ENCODE measurements around the gene USP49.
"Not testable (repeated sequence)": the region's sequence is repeated elsewhere in the genome, so short reads cannot be mapped to it uniquely, and the experiment has no call there.

The USP49 gene

DNA sequence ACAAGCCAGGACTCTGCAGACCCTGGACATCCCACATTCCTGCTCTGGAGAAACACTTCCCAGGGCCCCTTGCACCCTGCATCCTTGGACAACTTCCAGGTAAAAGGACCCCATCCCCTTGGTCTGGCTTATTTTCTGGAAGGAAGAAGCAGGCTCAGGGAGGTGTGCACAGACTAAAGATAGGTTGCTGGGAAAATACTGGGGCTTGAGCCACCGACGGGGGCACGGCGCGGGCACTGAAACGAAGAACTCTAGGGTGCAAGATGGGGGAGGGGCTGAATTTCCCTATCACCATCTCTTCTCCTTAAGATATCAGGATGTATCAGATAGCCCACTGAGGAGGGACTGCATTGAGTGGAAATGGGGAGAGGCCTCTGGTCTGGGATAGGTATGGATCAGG, 116.3 kb downstream of the USP49 start:
- no peak for DNase-seq

DNA sequence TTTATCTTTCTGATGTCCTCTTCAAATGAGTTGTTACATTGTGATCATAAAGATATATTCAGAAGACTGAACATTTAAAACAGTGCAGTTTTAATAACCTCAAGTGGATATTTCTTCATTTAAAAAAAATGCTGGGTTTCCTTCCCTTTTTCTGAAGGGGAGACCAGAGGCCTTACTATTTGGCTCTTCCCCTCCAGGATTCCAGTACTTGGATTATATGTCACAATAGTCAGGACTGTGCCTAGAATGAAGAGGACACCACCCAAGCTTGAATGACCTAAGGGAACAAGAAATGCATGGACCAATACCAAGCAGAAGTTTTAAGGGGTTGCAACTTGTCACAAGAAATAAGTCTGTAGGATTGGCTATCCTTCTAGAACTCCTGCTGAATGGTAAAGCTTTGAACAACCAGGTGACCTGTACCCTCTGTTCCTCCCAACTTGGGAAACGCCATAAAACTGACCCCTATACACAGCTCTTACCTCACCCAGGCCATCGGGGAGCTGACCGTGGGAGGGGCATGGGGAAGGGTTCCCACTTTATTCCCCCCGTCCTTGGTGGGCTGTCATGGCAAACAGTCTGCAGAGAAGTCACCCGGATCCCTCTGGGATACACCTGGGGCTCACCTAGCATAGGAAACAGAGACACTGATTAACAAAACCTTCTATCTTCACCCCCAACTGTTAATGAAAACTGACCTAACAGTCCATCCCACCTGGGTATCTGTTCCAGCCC, 117.5 kb downstream of the USP49 start:
- DNase-seq, result no peak

DNA sequence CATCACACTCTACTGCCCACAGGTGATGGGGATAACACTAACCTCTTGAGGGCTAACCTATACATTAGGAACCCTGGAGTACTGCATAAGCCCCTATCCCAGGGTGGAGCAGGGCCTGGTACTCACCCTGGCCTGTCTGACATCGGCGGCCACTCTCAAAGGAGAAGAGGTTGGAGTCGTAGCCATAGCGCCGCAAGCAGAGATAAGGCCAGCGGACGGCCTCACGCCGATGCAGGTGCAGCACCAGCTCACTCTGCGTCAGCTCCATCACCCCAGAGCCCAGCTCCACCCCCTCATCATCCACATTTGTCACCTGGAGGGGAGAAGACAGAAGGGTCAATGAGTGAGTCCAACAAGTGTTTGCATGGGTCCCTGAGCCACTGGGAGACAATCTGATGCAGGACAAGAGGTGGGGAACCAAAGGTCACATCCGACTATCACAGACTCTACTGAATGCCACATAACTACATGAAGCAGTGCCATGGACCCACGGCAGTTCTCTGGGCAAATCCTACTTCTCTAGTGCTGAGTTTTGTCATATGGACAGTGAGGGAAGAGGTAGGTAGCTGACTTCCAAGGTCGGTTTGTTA, 119.8 kb downstream of the USP49 start:
- no peak for DNase-seq

DNA sequence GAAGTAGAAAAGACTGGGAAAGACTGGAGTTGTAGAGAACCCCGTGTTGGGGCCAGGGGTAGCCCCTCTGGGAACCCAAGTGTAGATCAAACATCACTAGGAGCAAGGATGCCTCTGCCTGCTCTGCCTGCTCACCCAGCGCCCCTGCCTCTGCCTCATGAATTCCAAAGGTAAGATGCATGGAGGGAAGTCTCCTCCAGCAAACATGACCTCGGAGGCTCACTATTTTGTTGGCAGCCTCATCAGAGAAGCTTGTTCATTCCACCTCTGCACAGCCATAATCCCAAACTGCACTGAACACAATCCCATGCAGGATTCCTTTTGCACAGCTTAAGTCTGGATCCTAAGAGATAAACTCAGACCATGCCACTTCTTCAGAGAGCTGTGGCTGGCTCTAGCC, 120.3 kb downstream of the USP49 start:
- DNase-seq, result no peak

DNA sequence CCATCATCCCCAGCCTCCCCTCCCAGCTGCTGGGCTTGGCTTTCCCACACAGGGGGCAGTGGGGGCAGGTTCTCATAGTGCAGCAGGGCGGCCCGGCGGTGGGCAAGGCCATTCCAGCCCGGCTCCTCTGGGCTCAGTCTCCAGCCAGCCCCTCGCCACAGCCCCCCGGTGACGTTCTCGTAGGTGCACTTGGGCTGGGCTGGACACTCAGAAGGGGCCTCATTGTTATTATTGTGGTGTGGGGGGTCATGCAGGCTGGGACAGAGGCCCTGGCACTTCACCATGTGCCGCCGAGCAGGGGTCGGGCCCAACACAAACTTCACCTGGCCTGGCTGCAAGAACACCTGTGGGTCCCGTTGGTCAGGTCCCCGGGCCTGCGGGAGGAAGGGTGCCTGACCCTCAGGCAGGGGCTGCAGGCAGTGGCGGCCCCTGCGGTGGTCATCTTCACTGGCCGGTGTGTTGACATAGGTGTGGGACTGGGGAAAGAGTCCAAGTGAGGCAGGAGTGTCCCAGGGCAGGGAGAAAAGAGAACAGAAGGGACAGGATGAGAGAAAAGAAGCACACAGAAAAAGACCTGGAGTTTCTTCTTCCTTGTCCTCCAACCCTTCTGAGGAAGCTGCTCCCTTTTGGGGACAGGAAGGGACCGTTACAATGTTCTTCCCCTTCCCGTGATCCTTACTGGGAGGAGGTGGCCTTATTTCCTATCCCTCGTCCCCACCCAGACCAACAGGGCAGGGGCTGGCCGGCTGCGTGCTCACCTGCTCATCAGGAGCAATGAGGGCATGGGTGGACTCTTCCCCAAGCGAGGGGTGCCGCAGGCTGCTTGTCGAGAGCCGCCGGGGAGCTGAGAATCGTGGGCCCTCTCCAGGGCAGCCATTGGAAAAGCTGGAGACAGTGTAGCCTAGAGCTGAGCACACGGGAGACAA, 123.9 kb downstream of the USP49 start:
- no peak for DNase-seq

DNA sequence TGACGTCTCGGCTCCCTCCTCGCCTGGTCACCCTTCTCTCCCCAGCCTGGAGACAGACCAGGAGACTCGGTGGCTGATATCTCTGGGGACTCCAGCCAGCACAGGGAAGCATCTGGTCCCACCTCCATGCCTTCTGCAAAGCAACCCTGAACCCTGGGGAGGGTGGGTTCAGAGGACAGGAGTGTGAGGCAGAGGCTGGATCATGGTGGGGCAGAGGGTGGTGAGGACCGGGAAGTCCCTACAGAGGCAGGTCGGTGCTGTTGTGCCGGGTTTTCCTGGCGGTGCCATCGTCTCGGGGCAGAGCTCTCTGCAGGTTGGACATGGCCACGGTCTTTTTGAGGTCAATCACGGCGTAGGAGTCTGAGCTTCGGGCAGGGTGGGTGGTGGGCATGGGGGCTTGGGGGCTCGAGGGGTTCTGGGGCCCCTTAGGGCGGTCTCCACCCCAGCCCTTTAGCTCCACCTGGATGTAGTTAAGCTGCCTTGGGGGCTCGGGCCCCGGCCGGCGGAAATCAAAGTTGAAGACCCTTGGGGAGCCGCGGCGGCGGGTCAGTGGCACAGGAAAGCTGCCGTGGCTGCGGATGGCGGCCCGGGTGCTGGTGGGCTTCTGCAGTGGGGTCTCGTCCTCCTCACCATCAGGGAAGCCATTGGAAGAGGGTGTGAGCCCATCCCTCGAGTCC, 124.7 kb downstream of the USP49 start:
- DNase-seq, result no peak

DNA sequence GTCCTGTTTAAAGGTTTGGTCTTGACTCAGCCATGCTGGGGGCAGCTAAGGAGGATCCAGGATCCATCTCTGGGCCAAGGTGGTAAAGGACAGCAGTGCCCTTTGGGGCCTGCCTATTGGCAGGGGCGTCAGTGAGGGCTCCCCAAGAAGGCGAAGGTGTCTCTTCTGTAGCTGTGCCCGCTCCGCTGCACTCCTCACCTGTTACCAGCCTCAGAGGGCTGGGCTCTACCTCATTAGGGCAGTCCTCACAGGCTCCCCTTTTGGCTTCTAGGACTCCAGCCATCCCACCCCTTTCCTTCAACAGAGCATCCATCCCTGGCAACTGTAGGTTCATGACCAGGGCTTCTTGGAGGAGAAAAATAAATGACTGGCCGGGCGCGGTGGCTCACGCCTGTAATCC, 125.8 kb downstream of the USP49 start:
- DNase-seq, result no peak

DNA sequence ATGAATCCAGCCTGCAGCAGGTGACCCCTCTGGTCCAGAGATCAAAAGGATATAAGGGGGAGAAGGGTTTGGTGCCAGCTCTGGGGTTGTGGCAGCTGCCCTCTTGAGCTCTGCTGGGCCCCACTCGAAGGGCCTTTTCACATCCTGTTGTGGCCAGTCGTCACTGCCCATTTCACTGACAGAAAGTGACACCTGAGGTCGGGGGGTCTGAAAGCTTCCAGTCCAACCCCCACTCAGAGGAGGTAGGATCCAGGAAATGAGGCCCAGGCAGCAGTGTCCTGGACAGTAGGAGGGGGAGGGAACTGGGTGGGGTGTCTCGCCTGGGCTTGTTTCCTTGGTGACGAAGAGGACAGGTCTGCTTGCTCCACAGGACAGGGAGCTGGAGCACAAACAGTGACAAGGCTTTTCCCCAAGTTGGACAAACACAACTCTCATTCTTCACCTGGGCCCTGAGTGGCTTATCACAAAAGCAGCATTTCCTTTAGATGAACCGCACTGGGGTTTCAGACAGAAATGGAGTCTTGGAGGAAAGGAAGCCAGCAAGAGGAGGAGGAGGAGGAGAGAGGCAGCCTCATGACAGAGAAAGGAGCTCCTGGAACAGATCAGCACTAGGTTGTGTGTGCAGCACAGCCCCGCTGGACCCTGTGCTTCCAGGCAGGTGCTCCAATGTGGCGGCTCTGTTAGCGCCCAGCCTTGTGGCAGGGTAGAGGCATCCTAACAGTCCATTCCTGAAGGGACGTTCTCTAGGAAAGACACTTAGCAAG, 126.4 kb downstream of the USP49 start:
- no peak for DNase-seq

DNA sequence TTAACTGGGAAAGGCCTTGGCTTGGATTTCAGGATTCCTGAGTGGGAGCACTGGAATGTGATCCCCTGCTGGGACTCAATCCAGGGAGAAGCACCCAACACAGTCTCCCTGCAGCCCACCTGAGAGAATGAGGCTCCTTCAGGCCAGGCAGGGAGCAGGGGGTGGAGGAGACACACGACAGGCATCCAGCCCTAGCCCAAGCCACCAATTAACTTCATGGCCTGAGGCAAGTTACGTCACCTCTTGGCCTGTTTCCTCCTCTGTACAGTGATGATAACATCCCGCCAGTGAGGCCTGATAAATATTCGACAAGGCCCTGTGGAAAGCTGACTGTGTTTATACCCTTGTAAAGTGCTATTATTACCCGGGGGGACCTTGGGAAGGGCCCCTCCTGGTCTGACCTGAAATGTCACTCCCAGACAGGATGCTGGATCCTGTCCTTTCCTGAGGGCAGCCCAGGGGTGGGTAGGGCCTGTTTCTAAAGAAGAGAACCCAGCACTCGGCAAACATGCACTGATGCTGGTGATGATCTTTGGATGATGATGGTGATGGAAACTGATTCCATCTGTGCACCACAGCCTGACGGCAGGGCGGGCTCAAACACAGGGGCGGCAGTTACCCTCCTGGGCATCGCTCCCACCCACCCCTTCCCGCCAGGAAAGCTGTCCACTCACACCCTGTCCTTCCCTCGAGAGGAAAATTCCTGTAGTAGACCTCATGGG, 127.9 kb downstream of the USP49 start:
- DNase-seq, result no peak

DNA sequence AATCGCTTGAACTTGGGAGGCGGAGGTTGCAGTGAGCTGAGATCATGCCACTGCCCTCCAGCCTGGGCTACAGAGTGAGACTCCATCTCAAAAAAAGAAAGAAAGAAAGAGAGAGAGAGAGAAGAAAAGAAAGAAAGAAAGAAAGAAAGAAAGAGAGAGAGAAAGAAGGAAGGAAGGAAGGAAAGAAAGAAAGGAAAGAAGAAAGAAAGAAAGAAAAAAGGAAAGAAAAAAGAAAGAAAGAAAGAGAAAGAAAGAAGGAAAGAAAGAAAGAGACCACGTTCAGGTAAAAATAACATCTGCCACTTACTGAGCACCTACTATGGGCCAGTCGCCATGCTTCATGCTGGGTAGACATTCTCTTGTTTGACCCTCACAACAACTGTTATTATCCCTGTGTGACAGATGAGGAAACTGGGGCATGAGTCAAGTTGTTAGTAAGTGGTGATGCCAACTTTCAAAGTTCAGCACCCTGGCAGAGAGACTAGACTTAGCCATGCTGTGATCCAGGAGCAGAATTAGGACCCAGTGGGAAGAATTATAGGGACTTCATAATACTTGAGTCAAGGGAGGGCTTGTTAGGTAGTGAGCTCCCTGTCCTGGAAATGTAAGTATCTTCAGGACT, 129.0 kb downstream of the USP49 start:
- not testable (repeated sequence) for DNase-seq

DNA sequence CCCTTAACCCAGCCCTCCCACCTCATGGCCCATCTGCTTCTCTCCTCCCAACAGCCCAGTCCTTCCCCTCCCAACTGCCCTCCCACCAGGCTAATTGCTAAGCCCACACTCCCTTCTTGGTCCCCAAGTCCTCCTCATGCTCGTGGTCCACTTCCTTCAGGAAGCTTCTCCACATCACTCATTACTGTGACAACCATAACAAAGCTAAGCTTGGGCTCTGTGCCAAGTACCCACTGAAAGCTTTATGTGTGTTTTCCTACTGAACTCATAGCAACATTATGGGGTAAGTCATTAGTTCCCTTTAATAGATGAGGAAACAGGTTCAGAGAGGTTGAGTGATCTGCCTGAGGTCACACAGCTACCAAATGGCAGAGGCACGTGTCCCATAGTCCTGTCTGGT, 131.7 kb downstream of the USP49 start:
- DNase-seq, result no peak

DNA sequence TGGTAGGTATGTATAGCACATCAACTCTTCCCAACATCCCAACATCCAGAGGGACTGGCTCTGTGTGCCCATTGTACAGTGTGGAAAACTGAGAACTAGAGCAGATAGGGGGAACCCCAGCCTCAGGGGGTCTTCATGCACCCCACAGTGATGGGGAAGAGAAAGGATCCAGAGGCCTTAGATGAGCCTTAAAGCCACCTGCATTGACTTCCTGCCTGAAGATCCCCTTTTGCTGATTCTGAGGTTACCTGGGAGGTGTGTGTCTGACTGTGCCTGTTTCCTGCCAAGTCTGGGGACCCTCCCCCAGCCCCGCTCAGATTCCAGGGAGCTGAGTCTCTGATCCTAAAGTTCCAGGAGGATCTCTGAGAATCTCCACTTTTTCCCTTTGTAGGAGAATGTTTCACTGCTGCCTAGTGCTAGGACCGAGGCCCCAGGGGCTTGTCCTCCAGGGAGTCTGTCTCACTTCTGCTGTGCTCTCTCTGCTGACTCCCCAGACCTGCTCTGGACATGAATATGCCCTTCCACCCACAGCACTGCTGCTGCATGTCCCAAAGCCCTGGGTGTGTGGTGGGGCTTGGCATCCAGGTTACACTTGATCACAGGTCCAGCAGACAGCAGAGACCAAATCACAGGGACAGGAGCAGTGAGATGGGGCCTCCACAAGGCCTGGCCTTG, 135.1 kb downstream of the USP49 start:
- DNase-seq, result no peak

DNA sequence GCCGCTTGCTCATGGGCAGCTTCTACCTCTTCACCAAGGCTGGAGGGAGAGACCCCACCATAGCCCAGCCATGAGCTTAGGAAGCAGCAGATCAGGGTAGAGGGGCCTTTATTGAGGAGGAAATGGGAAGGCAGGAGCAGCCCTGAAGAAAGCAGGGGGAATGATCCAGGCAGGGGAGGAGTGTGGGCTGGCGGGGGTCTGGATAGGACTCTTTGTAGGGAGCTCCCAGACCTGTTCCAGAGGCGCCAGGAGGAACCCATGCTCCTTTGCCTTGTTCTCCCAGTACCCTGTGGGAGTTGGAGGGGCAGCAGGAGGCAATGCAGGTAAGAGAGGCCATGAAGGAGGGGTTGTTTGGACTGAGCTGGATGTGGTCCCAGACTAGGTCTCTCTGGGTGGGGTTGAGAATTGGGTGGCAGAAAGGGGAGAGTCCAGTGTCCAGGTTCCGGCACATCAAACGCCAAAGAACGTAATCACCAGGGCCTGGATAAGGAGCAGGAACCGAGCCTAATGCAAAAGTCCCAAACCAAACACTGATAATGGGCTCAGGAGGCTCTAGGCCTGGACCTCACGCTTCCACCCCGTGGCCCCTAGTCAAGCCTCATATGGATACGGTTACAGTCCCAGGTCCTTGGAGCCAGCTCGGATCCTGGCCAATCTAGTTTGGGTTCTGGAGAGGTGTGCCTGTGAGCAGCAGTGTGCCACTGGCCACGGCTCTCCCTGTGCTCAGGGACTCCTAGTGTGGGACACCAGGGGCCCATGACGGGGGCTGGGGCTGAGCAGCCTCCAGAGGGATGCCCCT, 135.9 kb downstream of the USP49 start:
- DNase-seq, result no peak

DNA sequence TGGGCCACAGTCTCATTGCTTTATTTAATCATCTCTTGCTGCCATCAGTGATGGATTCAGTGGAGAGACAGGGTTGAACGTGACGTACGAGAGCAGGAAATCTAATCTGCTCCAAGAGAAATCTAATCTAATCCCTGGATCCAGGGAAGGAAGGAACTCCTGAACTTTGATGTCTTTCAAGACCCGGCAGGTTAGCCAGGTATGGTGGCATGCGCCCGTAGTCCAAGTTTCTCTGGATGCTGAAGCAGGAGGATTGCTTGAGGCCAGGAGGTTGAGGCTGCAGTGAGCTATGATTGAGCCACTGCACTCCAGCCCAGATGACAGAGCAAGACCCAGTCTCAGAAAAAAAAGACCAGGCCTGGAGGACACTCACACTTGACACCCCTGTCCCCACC, 136.5 kb downstream of the USP49 start:
- DNase-seq, result no peak

DNA sequence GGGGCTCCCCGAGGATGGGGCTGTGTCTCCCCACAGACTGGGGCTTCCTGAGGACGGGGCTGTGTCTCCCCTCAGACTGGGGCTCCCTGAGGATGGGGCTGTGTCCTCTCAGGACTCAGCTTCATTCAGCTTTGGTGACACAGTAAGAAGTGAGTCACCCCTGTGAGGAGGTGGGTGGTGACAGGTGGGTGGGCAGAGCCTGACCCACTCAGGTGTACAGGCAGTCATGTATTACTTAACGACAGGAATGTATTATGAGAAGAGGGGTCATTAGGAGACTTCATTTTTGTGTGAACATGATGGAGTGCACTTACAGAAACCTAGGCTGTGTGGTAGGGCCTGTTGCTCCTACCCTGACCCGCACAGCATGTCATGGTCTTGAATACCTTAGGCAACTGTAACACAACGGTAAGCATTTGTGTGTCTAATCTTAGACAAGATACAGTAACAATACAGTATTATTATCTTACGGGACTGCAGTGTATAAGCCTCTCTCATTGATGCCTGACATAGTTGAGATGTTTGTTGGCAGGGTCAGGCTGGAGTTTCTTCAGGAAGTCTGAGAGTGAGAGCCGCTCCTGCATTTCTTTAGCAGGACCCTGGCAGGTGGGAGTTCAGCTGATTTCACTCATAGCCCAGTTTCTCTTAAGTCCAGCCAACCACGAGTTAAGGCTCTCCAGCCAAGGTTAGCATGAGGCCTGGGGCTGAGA, 137.1 kb downstream of the USP49 start:
- DNase-seq, result no peak

DNA sequence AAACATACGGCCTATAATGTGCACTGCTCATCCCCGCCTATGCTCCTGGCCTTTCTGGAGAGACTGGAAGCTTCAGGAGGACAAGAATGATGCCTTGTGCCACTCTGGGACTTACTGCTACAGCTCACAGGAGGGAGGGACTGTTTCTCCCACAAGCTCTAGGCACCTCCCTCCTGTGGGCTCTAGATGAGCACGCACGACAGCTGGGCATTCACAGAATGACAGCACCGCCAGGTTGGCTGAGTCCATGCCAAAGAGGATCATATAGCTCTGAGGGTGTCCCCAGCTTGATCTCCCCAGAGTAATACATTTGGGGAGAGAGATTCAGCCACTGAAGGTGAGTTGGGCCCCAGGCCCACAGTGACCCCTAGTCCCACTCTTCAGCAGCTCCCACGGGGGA, 137.9 kb downstream of the USP49 start:
- DNase-seq, result no peak

DNA sequence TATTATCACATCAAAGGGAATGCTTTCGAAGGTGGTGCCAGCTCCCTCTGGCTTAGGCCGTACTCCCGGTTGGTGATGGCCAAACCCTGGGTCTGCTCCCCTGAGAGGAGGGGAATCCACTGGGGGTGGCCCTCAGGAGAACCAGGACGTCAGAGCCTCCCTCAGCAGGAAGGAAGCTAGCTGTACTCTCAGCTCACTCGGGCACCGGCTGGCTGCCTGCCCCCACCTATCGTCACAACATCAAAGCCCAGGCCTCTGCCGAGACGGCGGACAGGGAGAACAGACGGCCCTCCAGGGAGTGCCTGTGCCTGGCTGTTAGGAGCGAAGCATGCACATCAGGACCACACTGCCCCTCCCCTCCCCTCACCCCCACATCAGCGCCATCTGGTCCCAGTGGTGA, 138.8 kb downstream of the USP49 start:
- DNase-seq, result no peak

DNA sequence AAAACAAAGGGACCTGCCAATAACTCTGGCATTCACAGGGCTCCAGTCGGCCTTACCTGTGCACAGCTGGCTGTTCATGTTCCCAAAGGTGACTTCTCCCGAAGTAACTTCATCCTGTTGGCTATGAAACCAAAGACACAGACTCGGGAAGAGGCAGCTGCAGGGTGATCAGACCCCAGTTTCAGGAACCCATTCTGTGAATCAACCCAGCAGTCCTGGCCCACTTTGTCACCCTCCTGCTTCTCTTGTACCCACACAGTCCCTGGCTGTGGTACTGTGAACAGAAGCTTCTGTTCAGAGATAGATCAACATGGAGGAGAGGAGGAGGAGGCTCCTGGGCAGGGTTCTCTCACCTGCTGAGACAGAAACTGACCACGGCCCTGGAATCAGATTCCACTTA, 139.3 kb downstream of the USP49 start:
- DNase-seq, result no peak

DNA sequence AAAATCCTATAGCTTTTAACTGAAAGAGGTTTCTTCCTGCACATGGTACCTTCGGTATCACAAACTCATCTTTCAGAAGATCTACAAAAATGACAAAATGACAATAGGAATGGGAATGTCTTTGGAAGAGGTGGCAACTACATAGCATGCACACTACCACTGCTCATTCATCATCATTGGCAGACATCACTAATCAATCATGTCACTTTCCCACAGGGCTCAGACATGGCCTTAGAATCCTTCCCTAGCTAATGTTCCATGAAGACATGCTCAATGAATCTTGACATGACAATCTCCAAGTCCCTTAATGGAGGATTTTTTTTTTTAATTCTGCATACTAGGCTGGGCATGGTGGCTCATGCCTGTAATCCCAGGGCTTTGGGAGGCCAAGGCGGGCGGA, 144.8 kb downstream of the USP49 start:
- DNase-seq, result no peak
